Measurements from ENCODE around the gene TICRR. TPM values are rescaled to one million over a fixed set of nuclear protein-coding genes. Genes with fewer than 3 reads are reported as not detected.

The TICRR gene
- total RNA-seq, 1 experiment from 2014 or later, result 20.5 TPM

- ChIA-PET CTCF (no interaction called here), POLR2A (interaction anchor here (0.7 kb wide), 1 partner anchor 15 kb away, joined by 5 read pairs; no protein-coding TSS in a partner anchor)
- TF ChIP-seq POLR2AphosphoS5 (IDR thresholded peaks at IDR 0.05; ENCODE audit: low read depth, low read length) (no peak), SIN3A (IDR thresholded peaks at IDR 0.05; ENCODE audit: borderline replicate concordance, insufficient read depth, low read depth, low read length) (no peak), REST (IDR thresholded peaks at IDR 0.05; ENCODE audit: insufficient read depth in 1 of 2, low read depth in 2 of 2, low read length in 1 of 2) (no peak), TCF7L2 (IDR thresholded peaks at IDR 0.05; ENCODE audit: low read depth, low read length) (no peak), CTCF (IDR thresholded peaks at IDR 0.05) (no peak)
- ATAC-seq (no peak), DNase-seq (ENCODE audit: low read depth, low spot score) (no peak)
- Histone ChIP-seq H3K9me3 (ENCODE audit: control insufficient read depth, insufficient read depth, low read depth, low read length) (no peaks in the 10 kb centered on the region), H3K27me3 (ENCODE audit: control insufficient read depth, insufficient read depth, low read length) (no peaks in the 10 kb centered on the region), H3K4me3 (ENCODE audit: low read depth in 2 of 2, low read length in 2 of 2) (no peak overlapping the region), H3K4me1 (ENCODE audit: control insufficient read depth, insufficient read depth, low read length) (no peaks in the 10 kb centered on the region), H3K36me3 (ENCODE audit: control insufficient read depth, insufficient read depth, low read length) (peaks cover 44% of the 10 kb centered on the region; the same call in 1 of the 2 replicates), H3K27ac (ENCODE audit: low read length) (no peak overlapping the region)
- in situ Hi-C loops (cut with HindIII; ENCODE audit: low pct_unique_long_range_greater_than_20kb, low sequenced_read_pairs) (no loop called here), intact Hi-C loops (cut with micrococcal nuclease; ENCODE audit: unreplicated experiment) (no loop called here)
- BruUV-seq (replicated peaks), result no TSS peak
Measured at GRCh38 chr15:89599021-89599420, 23.8 kb downstream of the TICRR start.

GRCh38 chr15:89611317-89611716, 36.0 kb downstream of the TICRR start:
- CTCF ChIA-PET, result no interaction called here
- intact Hi-C loops (cut with micrococcal nuclease; ENCODE audit: unreplicated experiment) (no loop called here), in situ Hi-C loops (cut with HindIII; ENCODE audit: low pct_unique_long_range_greater_than_20kb, low sequenced_read_pairs) (no loop called here)
- Histone ChIP-seq H3K27me3 (ENCODE audit: control insufficient read depth, insufficient read depth, low read length) (no peaks in the 10 kb centered on the region), H3K4me1 (ENCODE audit: control insufficient read depth, insufficient read depth, low read length) (no peaks in the 10 kb centered on the region), H3K27ac (ENCODE audit: low read length) (no peak overlapping the region), H3K9me3 (ENCODE audit: control insufficient read depth, insufficient read depth, low read depth, low read length) (peaks cover 16% of the 10 kb centered on the region; the same call in 1 of the 2 replicates), H3K36me3 (ENCODE audit: control insufficient read depth, insufficient read depth, low read length) (peaks cover 53% of the 10 kb centered on the region), H3K4me3 (ENCODE audit: low read depth in 2 of 2, low read length in 2 of 2) (no peak overlapping the region)
- DNase-seq (ENCODE audit: low read depth, low spot score) (no peak), ATAC-seq (no peak)
- POLR2A ChIA-PET, result no interaction called here
- BruUV-seq (replicated peaks), result no TSS peak
- no peak for TF ChIP-seq CTCF (IDR thresholded peaks at IDR 0.05)
